MV-4-11 (cell line): ENCODE measurements around the gene ADSS2.
"Not testable (repeated sequence)": the region's sequence is repeated elsewhere in the genome, so short reads cannot be mapped to it uniquely, and the experiment has no call there.

Source experiments
- DNase-seq: peaks from one replicate; lab custom pipeline; 2025; lab: John Stamatoyannopoulos, UW

The ADSS2 gene

GRCh38 chr1:244365262-244365661, 86.4 kb downstream of the ADSS2 start:
- DNase-seq, result not testable (repeated sequence)

- no peak for DNase-seq
Measured at GRCh38 chr1:244362476-244362875, 89.2 kb downstream of the ADSS2 start.

GRCh38 chr1:244361764-244362473, 89.8 kb downstream of the ADSS2 start:
- no peak for DNase-seq
